HCT116 (cell line): Measurements from ENCODE around the gene DCTN2. TPM values are rescaled to one million over a fixed set of nuclear protein-coding genes. Genes with fewer than 3 reads are reported as not detected.
A peak's percentile ranks its signal among the peaks of the same experiment; 100 is the strongest.

Experiments
- ATAC-seq: fragments of 200-7000 bp; cut with Tn5 transposase; 2 replicates; pipeline ENCODE4 v1.9.1; 2020; ENCODE audit warnings: mild to moderate bottlenecking, moderate library complexity
- BruUV-seq: library from RNA; stranded (reverse); fragments of 400-500 nt; replicated peaks from 2 replicates; lab custom pipeline; 2021; lab: Mats Ljungman, UMichigan
- CTCF ChIA-PET: fragments of 300-600 bp; sonication (Branson Sonifier 250); formaldehyde crosslinking; loops from one replicate; lab custom pipeline; 2021; ENCODE audit warnings: antibody characterized with exemption; lab: Charles Lee
- POLR2A ChIA-PET: fragments of 300-600, 350-600 bp; sonication (Branson Sonifier 250); formaldehyde crosslinking; loops from one replicate; lab custom pipeline; 2021; ENCODE audit warnings: antibody characterized with exemption; lab: Charles Lee
- RAD21 ChIA-PET, 2 experiments: fragments of 300-600 bp; sonication (Branson Sonifier 250); formaldehyde crosslinking; loops; one replicate each; lab custom pipeline; 2023; ENCODE audit warnings: low total read pairs in 2 of 2; ENCODE audit not compliant: uncharacterized antibody in 2 of 2, unreplicated experiment in 2 of 2, low non-redundant PET in 1 of 2; lab: Charles Lee
- DNase-seq: peaks from one replicate; pipeline ENCODE4 v3.0.0-alpha.2; 2010; ENCODE audit warnings: low read depth, low spot score
- H2AFZ ChIP-seq: fragments of 200-600 bp; shearing (Covaris generic), sonication (generic); 2 replicates; pipeline ENCODE4 v1.6.1; 2017; ENCODE audit warnings: low read depth, mixed run types, mixed read lengths, antibody characterized with exemption, low read length; ENCODE audit not compliant: poor library complexity, severe bottlenecking
- H3K27ac ChIP-seq: 2 replicates; pipeline ENCODE4 v1.5.1; 2012; ENCODE audit warnings: low read depth, low read length
- H3K27me3 ChIP-seq: fragments of 200-600 bp; sonication (generic); 2 replicates; pipeline ENCODE4 v1.6.1; 2016; ENCODE audit warnings: mixed run types, low read length, mixed read lengths; ENCODE audit not compliant: insufficient read depth
- H3K36me3 ChIP-seq, 2 experiments: fragments of 200-500 bp in 1 of 2; fragments of 200-600 bp in 1 of 2; sonication (Bioruptor generic) in 1 of 2; sonication (generic) in 1 of 2; 2 replicates each; pipeline versions ENCODE4 v1.5.1 to v1.6.1; 2014 to 2016; ENCODE audit warnings: low read length in 2 of 2, inconsistent platforms in 1 of 2, mixed read lengths in 1 of 2, mixed run types in 1 of 2; ENCODE audit not compliant: insufficient read depth in 2 of 2, control insufficient read depth in 1 of 2
- H3K4me1 ChIP-seq, 2 experiments: fragments of 200-600 bp in 1 of 2; sonication (generic) in 1 of 2; 2 replicates each; pipeline versions ENCODE4 v1.5.1 to v1.6.1; 2012 to 2017; ENCODE audit warnings: low read length in 2 of 2, inconsistent platforms in 1 of 2, mild to moderate bottlenecking in 1 of 2, mixed read lengths in 1 of 2, mixed run types in 1 of 2, moderate library complexity in 1 of 2; ENCODE audit not compliant: insufficient read depth in 2 of 2, control insufficient read depth in 1 of 2
- H3K4me2 ChIP-seq: fragments of 200-600 bp; sonication (generic); 2 replicates; pipeline ENCODE4 v1.6.1; 2017; ENCODE audit warnings: mixed run types, low read length, mixed read lengths
- H3K4me3 ChIP-seq, 2 experiments: fragments of 200-600 bp in 1 of 2; sonication (generic) in 1 of 2; replicated peaks in 1 of 2; 2 replicates each; pipeline ENCODE4 v1.5.1; 2011 to 2016; ENCODE audit warnings: low read length in 2 of 2, control low read depth in 1 of 2, low read depth in 1 of 2, mild to moderate bottlenecking in 1 of 2, mixed read lengths in 1 of 2, mixed run types in 1 of 2
- H3K79me2 ChIP-seq: fragments of 200-600 bp; sonication (generic); 2 replicates; pipeline ENCODE4 v1.6.1; 2017; ENCODE audit warnings: mild to moderate bottlenecking, mixed run types, low read length, moderate library complexity, mixed read lengths; ENCODE audit not compliant: insufficient read depth
- H3K9ac ChIP-seq: fragments of 200-600 bp; sonication (generic); 2 replicates; pipeline ENCODE4 v1.6.1; 2016; ENCODE audit warnings: low read length, mixed read lengths
- H3K9me2 ChIP-seq: fragments of 200-600 bp; sonication (generic), shearing (Covaris generic); 2 replicates; pipeline ENCODE4 v1.6.1; 2017; ENCODE audit warnings: mixed run types, mild to moderate bottlenecking, moderate library complexity; ENCODE audit not compliant: insufficient read depth
- H3K9me3 ChIP-seq, 2 experiments: fragments of 200-500 bp in 1 of 2; fragments of 200-600 bp in 1 of 2; sonication (Bioruptor generic) in 1 of 2; sonication (generic) in 1 of 2; 2 replicates each; pipeline ENCODE4 v1.6.1; 2014 to 2017; ENCODE audit warnings: low read length in 2 of 2, mixed read lengths in 2 of 2, inconsistent platforms in 1 of 2, low read depth in 1 of 2, mild to moderate bottlenecking in 1 of 2, mixed run types in 1 of 2, moderate library complexity in 1 of 2; ENCODE audit not compliant: control insufficient read depth in 1 of 2, insufficient read depth in 1 of 2
- H4K20me1 ChIP-seq: fragments of 200-600 bp; sonication (generic), shearing (Covaris generic); 2 replicates; pipeline ENCODE4 v1.6.1; 2017; ENCODE audit warnings: mixed run types, mild to moderate bottlenecking, moderate library complexity; ENCODE audit not compliant: insufficient read depth
- EGR1 ChIP-seq: IDR thresholded peaks from 2 replicates; pipeline ENCODE4 v1.6.1; 2012; ENCODE audit warnings: low read depth
- FOSL1 ChIP-seq: IDR thresholded peaks from 2 replicates; pipeline ENCODE4 v1.6.1; 2012; ENCODE audit warnings: low read depth
- POLR2AphosphoS5 ChIP-seq: IDR thresholded peaks from 2 replicates; pipeline ENCODE4 v1.6.1; 2011; ENCODE audit warnings: mild to moderate bottlenecking, low read depth, low read length, moderate library complexity
- RAD21 ChIP-seq: IDR thresholded peaks from 2 replicates; pipeline ENCODE4 v1.6.1; 2012; ENCODE audit warnings: low read depth, mild to moderate bottlenecking
- SIN3A ChIP-seq: IDR thresholded peaks from 2 replicates; pipeline ENCODE4 v1.6.1; 2012; ENCODE audit warnings: low read depth
- SRF ChIP-seq: IDR thresholded peaks from 2 replicates; pipeline ENCODE4 v1.6.1; 2012; ENCODE audit warnings: low read depth
- YY1 ChIP-seq: IDR thresholded peaks from 2 replicates; pipeline ENCODE4 v1.6.1; 2011; ENCODE audit warnings: low read length, low read depth, moderate library complexity, mild to moderate bottlenecking; ENCODE audit not compliant: insufficient replicate concordance; ENCODE audit errors: extremely low read depth
- intact Hi-C: fragments of 100-400 bp; cut with micrococcal nuclease; formaldehyde crosslinking; loops from 2 replicates; pipeline ENCODE4 v1.10.0; 2022
- total RNA-seq: library from RNA; stranded (reverse); gene quantifications from one replicate; pipeline ENCODE4 v1.2.1, GENCODE V29; 2021; ENCODE audit not compliant: unreplicated experiment

The DCTN2 gene
- total RNA-seq, 1 experiment from 2014 or later, result 95.9 TPM

GRCh38 chr12:57528176-57528575, 18.8 kb downstream of the DCTN2 start:
- CTCF ChIA-PET, result no interaction called here
- Histone ChIP-seq H3K4me3 (no peak overlapping the region), H3K27ac (no peak overlapping the region), H3K4me1 (peaks cover 10 to 17% of the 10 kb centered on the region in 2 experiments; a peak in 3 of 4 replicates), H3K9ac (no peak overlapping the region), H3K9me2 (no peaks in the 10 kb centered on the region), H3K27me3 (no peaks in the 10 kb centered on the region), H3K4me2 (no peak overlapping the region), H4K20me1 (no peaks in the 10 kb centered on the region), H3K9me3 (no peaks in the 10 kb centered on the region), H3K79me2 (peaks cover 24% of the 10 kb centered on the region), H2AFZ (no peak overlapping the region), H3K36me3 (peaks cover 37 to 49% of the 10 kb centered on the region in 2 experiments)
- no peak for ATAC-seq
- DNase-seq, result no peak
- TF ChIP-seq POLR2AphosphoS5 (0 out of 2 replicates have a peak, but pooled peaks have one; percentile 18), SIN3A (no peak), YY1 (no peak)
- BruUV-seq, result no TSS peak
- POLR2A ChIA-PET, result no interaction called here
- intact Hi-C loops, result no loop called here
- RAD21 ChIA-PET, result no interaction called here

- POLR2A ChIA-PET, result no interaction called here
These were observed 19.8 kb downstream of the DCTN2 start for GRCh38 chr12:57527184-57527583.

More at GRCh38 chr12:57527184-57527583, 19.8 kb downstream of the DCTN2 start:
- Histone ChIP-seq H3K27ac (no peak overlapping the region), H3K9me3 (no peaks in the 10 kb centered on the region), H4K20me1 (no peaks in the 10 kb centered on the region), H3K4me2 (no peak overlapping the region), H3K4me1 (peaks cover 10 to 20% of the 10 kb centered on the region in 2 experiments; a peak in 3 of 4 replicates), H3K27me3 (no peaks in the 10 kb centered on the region), H3K9ac (no peak overlapping the region), H3K36me3 (peaks cover 31 to 41% of the 10 kb centered on the region in 2 experiments), H3K9me2 (no peaks in the 10 kb centered on the region), H3K79me2 (peaks cover 25% of the 10 kb centered on the region), H2AFZ (no peak overlapping the region), H3K4me3 (no peak overlapping the region)
- CTCF ChIA-PET, result no interaction called here
- RAD21 ChIA-PET, result no interaction called here
- BruUV-seq, result no TSS peak
- DNase-seq, result no peak
- ATAC-seq, result no peak
- intact Hi-C loops, result no loop called here
- TF ChIP-seq RAD21 (no peak), EGR1 (no peak), FOSL1 (no peak), SRF (no peak)
- TF ChIP-seq, all 23 proteins: peak for 0
